BLaER1 treated with 17β-estradiol and CSF1 and Interleukin-3, amounts not matched to agents 10 nM and 100 nM (cell line): ENCODE results near the gene CHRNA4.

Experiments used
- H3K27ac ChIP-seq, 11 experiments: shearing (Covaris generic); formaldehyde crosslinking; 2 replicates each; pipeline ENCODE4 v1.8.1; 2022
- H3K27me3 ChIP-seq, 11 experiments: shearing (Covaris generic); formaldehyde crosslinking; 2 replicates each; pipeline ENCODE4 v1.8.1; 2022
- H3K36me3 ChIP-seq, 11 experiments: shearing (Covaris generic); formaldehyde crosslinking; 2 replicates each; pipeline ENCODE4 v1.8.1; 2022
- H3K4me1 ChIP-seq, 10 experiments: shearing (Covaris generic); formaldehyde crosslinking; 2 replicates each; pipeline ENCODE4 v1.8.1; 2022
- H3K4me2 ChIP-seq, 11 experiments: shearing (Covaris generic); formaldehyde crosslinking; 2 replicates each; pipeline ENCODE4 v1.8.1; 2022
- H3K4me3 ChIP-seq, 10 experiments: shearing (Covaris generic); formaldehyde crosslinking; 2 replicates each; pipeline ENCODE4 v1.8.1; 2022
- H3K9ac ChIP-seq, 11 experiments: shearing (Covaris generic); formaldehyde crosslinking; 2 replicates each; pipeline ENCODE4 v1.8.1; 2022
- H3K9me3 ChIP-seq, 11 experiments: shearing (Covaris generic); formaldehyde crosslinking; replicated peaks in 1 of 11; 2 replicates each; pipeline ENCODE4 v1.8.1; 2022
- H4K20me1 ChIP-seq, 11 experiments: shearing (Covaris generic); formaldehyde crosslinking; 2 replicates each; pipeline ENCODE4 v1.8.1; 2022
- Cebpa-rat ChIP-seq, 11 experiments: shearing (Covaris generic); IDR thresholded peaks; 2 replicates each; pipeline ENCODE4 v1.8.1; 2022

CHRNA4 gene

GRCh38 chr20:63399596-63400375 lies 38.6 kb upstream of the CHRNA4 start:
- Histone ChIP-seq H3K4me1 (peaks cover 0 to 16% (median 11%) of the 10 kb centered on the region in 10 experiments; a peak in 12 of 20 replicates), H4K20me1 (peaks cover 0 to 86% (median 10%) of the 10 kb centered on the region in 11 experiments; a peak in 12 of 22 replicates), H3K27me3 (peaks cover 18 to 83% (median 57%) of the 10 kb centered on the region in 11 experiments), H3K9me3 (no peaks in the 10 kb centered on the region), H3K36me3 (no peaks in the 10 kb centered on the region), H3K4me2 (no peak overlapping the region), H3K9ac (no peak overlapping the region), H3K27ac (no peak overlapping the region), H3K4me3 (no peak overlapping the region)
- no peak for TF ChIP-seq Cebpa-rat (IDR thresholded peaks at IDR 0.05)

DNA sequence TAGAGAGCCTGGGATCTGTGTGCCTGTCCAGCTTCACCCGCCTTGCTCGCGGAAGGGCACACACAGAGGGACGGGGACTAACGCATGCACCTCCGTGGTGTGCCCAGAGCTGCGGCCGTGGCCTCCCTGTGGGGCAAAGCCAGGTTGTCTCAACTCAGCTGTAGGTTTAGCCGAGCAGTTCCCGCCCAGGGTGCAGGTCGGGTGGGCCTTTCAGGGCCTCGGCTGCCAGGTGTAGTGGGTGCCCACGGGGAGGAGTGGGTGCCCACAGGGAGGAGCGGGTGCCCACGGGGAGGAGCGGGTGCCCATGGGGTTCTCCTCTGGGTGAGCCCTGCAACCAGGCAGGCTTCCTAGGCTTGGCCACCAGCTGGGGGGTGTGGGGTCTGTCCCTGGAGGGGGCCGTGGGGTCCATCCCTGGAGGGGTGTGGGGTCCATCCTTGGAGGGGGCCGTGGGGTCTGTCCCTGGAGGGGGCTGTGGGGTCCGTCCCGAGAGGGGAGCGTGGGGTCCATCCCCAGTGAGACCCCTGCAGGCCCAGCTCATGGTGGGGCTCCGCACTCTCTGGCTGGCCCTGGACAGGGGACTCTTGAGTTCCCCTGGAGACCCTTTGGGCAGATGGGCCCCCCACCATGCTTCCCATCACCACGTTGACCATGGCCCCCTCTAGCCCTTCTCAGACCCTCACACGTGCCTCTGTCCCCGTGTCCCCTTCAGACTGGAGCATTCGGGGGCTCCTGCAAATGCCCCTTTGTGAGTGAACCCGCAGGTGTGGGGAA lies 37.8 kb upstream of the CHRNA4 start:
- H3K27me3 ChIP-seq, result peaks cover 27 to 92% (median 65%) of the 10 kb centered on the region in 11 experiments

DNA sequence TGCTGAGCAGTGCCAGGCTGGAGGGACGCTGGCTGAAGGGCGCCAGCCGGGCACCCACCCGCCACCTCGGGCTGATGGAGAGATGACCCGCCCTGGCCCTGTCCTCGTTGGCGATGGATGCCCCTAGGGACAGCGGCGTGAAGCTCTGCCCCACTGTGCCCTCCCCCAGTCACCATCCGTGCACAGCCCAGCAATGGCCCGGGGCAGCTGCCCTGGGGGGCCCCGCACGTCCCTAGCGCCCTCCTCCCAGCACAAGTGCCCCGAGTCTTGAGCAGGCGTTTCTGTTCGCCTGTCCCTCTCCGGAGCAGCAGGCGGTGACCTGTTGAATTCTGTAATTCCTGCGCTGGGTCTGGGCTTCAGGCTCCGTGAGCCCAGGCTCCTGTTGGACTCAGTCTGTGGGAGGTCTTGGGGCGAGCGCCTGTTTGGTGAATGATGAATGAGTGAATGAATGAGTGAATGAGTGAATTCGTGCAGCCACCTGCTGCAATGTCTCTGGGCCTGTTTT lies 36.8 kb upstream of the CHRNA4 start:
- no peak for TF ChIP-seq Cebpa-rat (IDR thresholded peaks at IDR 0.05)
- no peak overlapping the region for H3K27ac ChIP-seq
- H3K9ac ChIP-seq, result no peak overlapping the region
- H3K27me3 ChIP-seq, result peaks cover 30 to 99% (median 72%) of the 10 kb centered on the region in 11 experiments
- H4K20me1 ChIP-seq, result peaks cover 0 to 82% (median 10%) of the 10 kb centered on the region in 11 experiments; a peak in 12 of 22 replicates
- no peak overlapping the region for H3K4me2 ChIP-seq
- peaks cover 0 to 9% (median 6%) of the 10 kb centered on the region in 10 experiments; a peak in 12 of 20 replicates for H3K4me1 ChIP-seq
- H3K36me3 ChIP-seq, result no peaks in the 10 kb centered on the region
- no peaks in the 10 kb centered on the region for H3K9me3 ChIP-seq
- H3K4me3 ChIP-seq, result no peak overlapping the region

More for the DNA sequence above, 37.8 kb upstream of the CHRNA4 start:
- no peak for TF ChIP-seq Cebpa-rat (IDR thresholded peaks at IDR 0.05)
- Histone ChIP-seq H3K9ac (no peak overlapping the region), H3K27ac (no peak overlapping the region), H3K4me2 (no peak overlapping the region), H4K20me1 (peaks cover 0 to 86% (median 13%) of the 10 kb centered on the region in 11 experiments; a peak in 12 of 22 replicates), H3K4me3 (no peak overlapping the region), H3K36me3 (no peaks in the 10 kb centered on the region), H3K9me3 (no peaks in the 10 kb centered on the region), H3K4me1 (peaks cover 0 to 16% (median 11%) of the 10 kb centered on the region in 10 experiments; a peak in 12 of 20 replicates)

DNA sequence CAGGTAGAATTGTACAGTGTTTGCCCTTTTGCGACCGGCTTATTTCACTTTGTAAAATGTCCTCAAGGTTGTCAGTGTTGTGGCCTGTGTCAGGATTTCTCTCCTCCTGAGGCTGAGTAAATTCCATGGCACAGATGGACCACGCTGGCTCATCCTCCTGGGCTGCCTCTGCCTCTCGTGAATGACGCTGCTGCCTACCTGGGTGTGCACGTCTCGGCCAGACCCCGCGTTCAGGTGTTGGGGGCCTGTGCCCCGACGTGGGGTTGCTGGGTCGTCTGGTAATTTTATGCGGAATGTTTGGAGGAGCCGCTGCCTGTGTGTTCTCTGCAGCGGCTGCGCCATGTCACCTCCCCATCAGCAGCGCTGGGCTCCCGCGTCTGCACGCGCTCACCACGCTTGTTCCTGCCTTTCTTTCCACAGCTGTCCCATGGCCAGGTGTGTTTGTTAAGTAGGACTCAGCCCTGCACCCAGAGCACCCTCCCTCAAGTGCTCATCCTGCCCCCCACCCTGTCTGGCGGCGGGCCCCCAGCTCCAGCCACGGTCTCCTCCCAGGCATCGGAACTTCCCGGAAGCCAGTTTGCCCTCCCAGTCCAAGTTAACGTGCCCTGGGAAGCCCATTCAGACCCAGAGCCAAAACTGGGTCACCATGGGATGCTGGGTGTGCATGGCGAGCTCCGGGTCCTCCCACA lies 36.1 kb upstream of the CHRNA4 start:
- no peak overlapping the region for H3K4me2 ChIP-seq
- peaks cover 30 to 94% (median 69%) of the 10 kb centered on the region in 11 experiments for H3K27me3 ChIP-seq
- no peaks in the 10 kb centered on the region for H3K9me3 ChIP-seq
- no peaks in the 10 kb centered on the region for H3K36me3 ChIP-seq
- no peak overlapping the region for H3K4me3 ChIP-seq
- H3K27ac ChIP-seq, result no peak overlapping the region
- TF ChIP-seq Cebpa-rat (IDR thresholded peaks at IDR 0.05), result no peak
- H3K9ac ChIP-seq, result no peak overlapping the region
- peaks cover 0 to 75% (median 3%) of the 10 kb centered on the region in 11 experiments; a peak in 9 of 22 replicates for H4K20me1 ChIP-seq
- H3K4me1 ChIP-seq, result peaks cover 0 to 2% (median 0%) of the 10 kb centered on the region in 10 experiments; a peak in 4 of 20 replicates

DNA sequence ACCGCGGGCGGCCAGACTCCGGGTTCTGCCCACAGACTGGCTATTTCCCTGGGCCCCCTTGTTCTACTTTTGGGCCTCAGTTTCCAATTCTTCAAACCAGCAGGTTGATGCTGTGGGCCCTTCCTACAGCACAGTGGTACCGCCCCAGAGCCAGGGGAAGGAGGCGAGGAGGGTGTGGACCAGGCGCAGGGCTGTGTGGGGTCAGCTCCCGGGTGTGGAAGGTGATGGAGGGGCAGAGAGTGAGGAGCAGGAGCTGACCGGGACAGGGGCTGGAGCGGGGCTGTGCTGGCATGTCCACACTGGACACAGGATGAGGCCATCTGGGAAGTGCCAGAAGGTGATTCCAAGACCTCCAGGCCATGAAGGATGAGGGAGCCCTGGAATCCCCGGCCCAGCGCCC lies 35.2 kb upstream of the CHRNA4 start:
- no peak overlapping the region for H3K9ac ChIP-seq
- peaks cover 0 to 65% (median 0%) of the 10 kb centered on the region in 11 experiments; a peak in 8 of 22 replicates for H4K20me1 ChIP-seq
- peaks cover 30 to 84% (median 59%) of the 10 kb centered on the region in 11 experiments for H3K27me3 ChIP-seq
- no peak overlapping the region for H3K4me3 ChIP-seq
- no peak overlapping the region for H3K4me2 ChIP-seq
- TF ChIP-seq Cebpa-rat (IDR thresholded peaks at IDR 0.05), result no peak
- no peaks in the 10 kb centered on the region for H3K9me3 ChIP-seq
- no peak overlapping the region for H3K27ac ChIP-seq
- no peaks in the 10 kb centered on the region for H3K4me1 ChIP-seq
- H3K36me3 ChIP-seq, result no peaks in the 10 kb centered on the region

GRCh38 chr20:63395723-63396122 lies 34.6 kb upstream of the CHRNA4 start:
- Histone ChIP-seq H4K20me1 (peaks cover 0 to 61% (median 0%) of the 10 kb centered on the region in 11 experiments; a peak in 8 of 22 replicates), H3K9ac (no peak overlapping the region), H3K4me1 (no peaks in the 10 kb centered on the region), H3K4me2 (no peak overlapping the region), H3K27ac (no peak overlapping the region), H3K9me3 (peaks cover 0 to 2% (median 0%) of the 10 kb centered on the region in 11 experiments; a peak in 3 of 22 replicates), H3K4me3 (no peak overlapping the region), H3K27me3 (peaks cover 27 to 81% (median 54%) of the 10 kb centered on the region in 11 experiments), H3K36me3 (no peaks in the 10 kb centered on the region)
- no peak for TF ChIP-seq Cebpa-rat (IDR thresholded peaks at IDR 0.05)

- Histone ChIP-seq H3K27ac (no peak overlapping the region), H3K4me1 (no peaks in the 10 kb centered on the region), H3K9ac (no peak overlapping the region), H3K27me3 (peaks cover 21 to 76% (median 46%) of the 10 kb centered on the region in 11 experiments), H4K20me1 (peaks cover 0 to 54% (median 0%) of the 10 kb centered on the region in 11 experiments; a peak in 8 of 22 replicates), H3K9me3 (peaks cover 0 to 8% (median 0%) of the 10 kb centered on the region in 11 experiments; a peak in 4 of 22 replicates), H3K36me3 (no peaks in the 10 kb centered on the region), H3K4me3 (no peak overlapping the region), H3K4me2 (no peak overlapping the region)
- TF ChIP-seq Cebpa-rat (IDR thresholded peaks at IDR 0.05), result no peak
Measured at GRCh38 chr20:63394920-63395455, 33.8 kb upstream of the CHRNA4 start.
